Measurements from ENCODE around the gene ACAN. TPM values are rescaled to one million over a fixed set of nuclear protein-coding genes. Genes with fewer than 3 reads are reported as not detected.

The ACAN gene
- total RNA-seq, 2 donors from 2014 or later: 0.14 to 4.7 TPM

GRCh38 chr15:88785217-88785616 is 18.0 kb upstream of the ACAN start:
- H3K9me3 ChIP-seq: no peaks in the 10 kb centered on the region
- H3K27ac ChIP-seq: no peak overlapping the region
- DNase-seq (ENCODE audit: low spot score): no peak
- 59% methylated on average over 2 of the region's 2 CpGs for WGBS
- TF ChIP-seq POLR2AphosphoS5 (IDR thresholded peaks at IDR 0.05) (no peak), CTCF (IDR thresholded peaks at IDR 0.05) (no peak), POLR2A (IDR thresholded peaks at IDR 0.05) (no peak)
- H3K4me1 ChIP-seq (replicated peaks): no peaks in the 10 kb centered on the region
- H3K36me3 ChIP-seq: no peaks in the 10 kb centered on the region
- no peaks in the 10 kb centered on the region for H3K27me3 ChIP-seq (replicated peaks; ENCODE audit: insufficient read depth)
- H3K4me3 ChIP-seq: no peak overlapping the region
- intact Hi-C loops (cut with DNase I): no loop called here

GRCh38 chr15:88788036-88788435 is 15.2 kb upstream of the ACAN start:
- no peaks in the 10 kb centered on the region for H3K36me3 ChIP-seq
- no peak overlapping the region for H3K27ac ChIP-seq
- no peaks in the 10 kb centered on the region for H3K27me3 ChIP-seq (replicated peaks; ENCODE audit: insufficient read depth)
- WGBS: 71% methylated on average over 3 of the region's 3 CpGs
- intact Hi-C loops (cut with DNase I): no loop called here
- H3K9me3 ChIP-seq: no peaks in the 10 kb centered on the region
- no peak for TF ChIP-seq CTCF (IDR thresholded peaks at IDR 0.05)
- TF ChIP-seq POLR2A (IDR thresholded peaks at IDR 0.05): no peak
- no peak for TF ChIP-seq POLR2AphosphoS5 (IDR thresholded peaks at IDR 0.05)
- no peaks in the 10 kb centered on the region for H3K4me1 ChIP-seq (replicated peaks)
- DNase-seq (ENCODE audit: low spot score): no peak
- no peak overlapping the region for H3K4me3 ChIP-seq

GRCh38 chr15:88788816-88789215 is 14.4 kb upstream of the ACAN start:
- Histone ChIP-seq H3K27me3 (replicated peaks; ENCODE audit: insufficient read depth) (no peaks in the 10 kb centered on the region), H3K27ac (no peak overlapping the region), H3K4me3 (no peak overlapping the region), H3K9me3 (no peaks in the 10 kb centered on the region), H3K4me1 (replicated peaks) (no peaks in the 10 kb centered on the region), H3K36me3 (no peaks in the 10 kb centered on the region)
- no peak for DNase-seq (ENCODE audit: low spot score)
- intact Hi-C loops (cut with DNase I): no loop called here
- no peak for TF ChIP-seq CTCF (IDR thresholded peaks at IDR 0.05)
- no peak for TF ChIP-seq POLR2A (IDR thresholded peaks at IDR 0.05)
- TF ChIP-seq POLR2AphosphoS5 (IDR thresholded peaks at IDR 0.05): no peak

- intact Hi-C loops (cut with DNase I): no loop called here
- no peak for DNase-seq (ENCODE audit: low spot score)
- WGBS: 90% methylated on average over 7 of the region's 7 CpGs
Measured at GRCh38 chr15:88790486-88790885, 12.8 kb upstream of the ACAN start.

More at GRCh38 chr15:88790486-88790885, 12.8 kb upstream of the ACAN start:
- H3K27ac ChIP-seq: no peak overlapping the region
- H3K27me3 ChIP-seq (replicated peaks; ENCODE audit: insufficient read depth): no peaks in the 10 kb centered on the region
- H3K4me1 ChIP-seq (replicated peaks): no peaks in the 10 kb centered on the region
- no peaks in the 10 kb centered on the region for H3K36me3 ChIP-seq
- TF ChIP-seq CTCF (IDR thresholded peaks at IDR 0.05): no peak
- no peak for TF ChIP-seq POLR2AphosphoS5 (IDR thresholded peaks at IDR 0.05)
- no peak for TF ChIP-seq POLR2A (IDR thresholded peaks at IDR 0.05)
- no peaks in the 10 kb centered on the region for H3K9me3 ChIP-seq
- no peak overlapping the region for H3K4me3 ChIP-seq
